HS-27A (cell line): ENCODE results near the gene ZP4.

Experiments
- DNase-seq: peaks from one replicate; pipeline ENCODE4 v3.0.0-alpha.2; 2012; ENCODE audit warnings: low read depth, missing footprints

ZP4 gene

GRCh38 chr1:237890822-237891221 lies at the start of gene ZP4:
ZP4 (minus strand) TSS chr1:237890922; CDS start chr1:237890635, 287 bp downstream.
- DNase-seq, result no peak

- DNase-seq, result no peak
Observed at GRCh38 chr1:237938553-237938952, 47.8 kb upstream of the ZP4 start.

GRCh38 chr1:237938068-237938467 lies 47.3 kb upstream of the ZP4 start:
- no peak for DNase-seq

- DNase-seq, result no peak
Observed at GRCh38 chr1:237932816-237933215, 42.1 kb upstream of the ZP4 start.

- no peak for DNase-seq
Observed at GRCh38 chr1:237931581-237931980, 40.9 kb upstream of the ZP4 start.

- DNase-seq, result no peak
Observed at GRCh38 chr1:237927198-237927597, 36.5 kb upstream of the ZP4 start.

GRCh38 chr1:237921306-237921705 lies 30.6 kb upstream of the ZP4 start:
- DNase-seq, result no peak

GRCh38 chr1:237913345-237913744 lies 22.6 kb upstream of the ZP4 start:
- DNase-seq, result no peak

GRCh38 chr1:237911911-237912310 lies 21.2 kb upstream of the ZP4 start:
- DNase-seq, result no peak

- DNase-seq, result no peak
Observed at GRCh38 chr1:237910834-237911233, 20.1 kb upstream of the ZP4 start.

GRCh38 chr1:237903961-237904360 lies 13.2 kb upstream of the ZP4 start:
- DNase-seq, result no peak

- no peak for DNase-seq
Observed at GRCh38 chr1:237902960-237903743, 12.4 kb upstream of the ZP4 start.

GRCh38 chr1:237901299-237901934 lies 10.7 kb upstream of the ZP4 start:
- no peak for DNase-seq

GRCh38 chr1:237895630-237896029 lies 4.9 kb upstream of the ZP4 start:
- no peak for DNase-seq

GRCh38 chr1:237894131-237894530 lies 3.4 kb upstream of the ZP4 start:
- DNase-seq, result no peak

GRCh38 chr1:237891979-237892378 lies 1.3 kb upstream of the ZP4 start:
- DNase-seq, result no peak

GRCh38 chr1:237891266-237891665 lies 544 bp upstream of the ZP4 start:
- no peak for DNase-seq

GRCh38 chr1:237890416-237890815 lies 306 bp downstream of the ZP4 start:
- DNase-seq, result no peak

GRCh38 chr1:237888143-237888542 lies 2.6 kb downstream of the ZP4 start:
- no peak for DNase-seq

- no peak for DNase-seq
Observed at GRCh38 chr1:237887542-237887941, 3.2 kb downstream of the ZP4 start.

- no peak for DNase-seq
Observed at GRCh38 chr1:237884237-237884636, 6.5 kb downstream of the ZP4 start.

GRCh38 chr1:237879195-237879594 lies 11.5 kb downstream of the ZP4 start:
- peak; percentile 42 for DNase-seq

GRCh38 chr1:237878406-237878805 lies 12.3 kb downstream of the ZP4 start:
- no peak for DNase-seq

- no peak for DNase-seq
Observed at GRCh38 chr1:237877631-237878030, 13.1 kb downstream of the ZP4 start.
